T47D (cell line): ENCODE measurements around the gene MVB12B.
A peak's percentile ranks its signal among the peaks of the same experiment; 100 is the strongest.

Experiments used
- DNase-seq, 2 experiments: peaks; one replicate each; pipeline versions ENCODE4 v3.0.0 to v3.0.0-alpha.2; 2011 to 2012; ENCODE audit warnings: low read depth in 1 of 2, low spot score in 1 of 2
- JUND ChIP-seq: IDR thresholded peaks from 2 replicates; pipeline ENCODE4 v1.6.1; 2012; ENCODE audit warnings: low read depth
- in situ Hi-C: cut with HindIII; loops from 2 replicates; pipeline ENCODE4 v1.10.0; 2016; ENCODE audit warnings: low sequenced_read_pairs, low pct_unique_long_range_greater_than_20kb

The MVB12B gene

DNA sequence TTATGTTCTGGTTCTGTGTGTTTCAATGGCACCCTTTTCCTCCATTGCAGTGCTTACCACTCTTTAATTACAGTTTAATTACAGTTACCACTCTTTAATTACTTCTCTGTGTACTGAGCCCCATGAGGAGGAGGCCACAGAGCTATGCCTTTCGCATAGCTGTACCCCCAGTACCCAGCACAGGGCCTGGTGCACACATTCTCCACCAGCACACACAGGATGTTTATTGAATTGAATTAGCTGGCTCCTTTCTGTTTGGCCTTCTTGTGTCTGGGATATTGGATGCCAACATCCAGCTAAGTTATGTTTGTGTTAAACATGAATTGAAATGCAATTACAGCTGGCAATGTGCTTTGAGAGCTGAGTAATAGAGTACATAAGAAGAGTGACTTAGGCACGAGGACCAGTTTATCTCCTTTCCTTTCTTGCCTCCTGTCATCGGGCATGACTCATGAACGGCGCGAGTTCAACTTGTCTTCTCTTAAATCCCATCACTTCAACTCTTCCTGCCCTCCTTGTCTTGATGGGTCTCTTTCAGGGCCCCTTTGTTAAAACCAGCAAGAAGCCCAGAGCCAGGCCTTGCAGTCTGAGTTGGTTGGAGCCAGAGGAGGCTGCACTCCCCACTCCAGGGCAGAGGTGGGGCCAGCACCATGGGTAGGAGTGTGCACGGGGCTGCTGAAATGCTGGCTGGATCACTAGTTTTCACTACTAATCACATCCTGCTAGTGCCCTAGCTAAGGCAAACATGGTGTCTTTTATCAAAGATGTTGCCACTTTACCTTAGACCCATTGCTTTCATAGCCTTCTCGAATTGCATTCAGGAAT is 37.4 kb downstream of the MVB12B start:
- TF ChIP-seq JUND, result peak; percentile 56; the same call in 1 of the 2 replicates
- in situ Hi-C loops, result no loop called here
- peak; percentile 52 to 78 for DNase-seq

- in situ Hi-C loops, result no loop called here
- no peak for TF ChIP-seq JUND
- no peak for DNase-seq
These were observed 39.2 kb downstream of the MVB12B start for GRCh38 chr9:126365780-126366179.

- no peak for TF ChIP-seq JUND
- no peak for DNase-seq
- in situ Hi-C loops, result no loop called here
These were observed 39.9 kb downstream of the MVB12B start for GRCh38 chr9:126366366-126367011.

DNA sequence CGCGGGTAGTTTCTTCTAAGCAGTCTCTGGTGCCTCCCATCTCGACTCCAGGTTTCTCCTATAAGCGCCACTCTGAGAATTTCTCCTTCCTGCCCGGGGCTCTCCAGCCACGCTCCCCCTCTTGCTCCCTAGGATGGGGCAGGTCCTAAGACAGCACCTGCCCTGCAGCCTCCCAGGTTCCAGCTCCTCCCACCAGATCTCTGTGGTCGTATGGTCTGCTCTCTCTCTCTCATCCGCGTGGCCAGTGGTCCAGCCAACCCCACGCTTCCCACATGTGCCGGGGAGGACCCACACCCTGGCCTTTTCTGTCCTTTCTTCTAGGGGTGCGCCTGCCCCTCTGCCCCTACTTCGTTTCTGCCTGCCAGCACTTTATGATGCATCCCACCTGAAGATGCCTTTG is 40.5 kb downstream of the MVB12B start:
- DNase-seq, result no peak
- TF ChIP-seq JUND, result no peak
- in situ Hi-C loops, result no loop called here

DNA sequence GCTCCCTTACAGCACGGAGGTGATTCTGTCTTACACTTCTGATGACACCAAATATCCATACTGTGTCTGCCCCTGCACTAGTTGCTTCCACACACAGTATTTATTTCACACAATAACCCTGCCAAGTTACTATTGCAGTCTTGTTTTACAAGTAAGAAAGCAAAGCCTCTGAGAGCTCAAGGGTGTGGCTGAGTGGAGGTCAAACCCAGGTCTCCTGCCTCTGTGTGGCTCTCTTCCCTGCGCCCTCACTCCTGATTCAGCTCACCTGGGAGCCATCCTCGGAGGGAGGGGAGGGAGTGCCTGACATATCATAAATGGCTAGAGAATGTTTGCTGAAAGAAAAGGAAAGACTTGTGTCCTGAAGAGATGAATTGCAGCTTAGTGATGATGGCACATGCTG is 41.0 kb downstream of the MVB12B start:
- no peak for TF ChIP-seq JUND
- in situ Hi-C loops, result no loop called here
- DNase-seq, result no peak

DNA sequence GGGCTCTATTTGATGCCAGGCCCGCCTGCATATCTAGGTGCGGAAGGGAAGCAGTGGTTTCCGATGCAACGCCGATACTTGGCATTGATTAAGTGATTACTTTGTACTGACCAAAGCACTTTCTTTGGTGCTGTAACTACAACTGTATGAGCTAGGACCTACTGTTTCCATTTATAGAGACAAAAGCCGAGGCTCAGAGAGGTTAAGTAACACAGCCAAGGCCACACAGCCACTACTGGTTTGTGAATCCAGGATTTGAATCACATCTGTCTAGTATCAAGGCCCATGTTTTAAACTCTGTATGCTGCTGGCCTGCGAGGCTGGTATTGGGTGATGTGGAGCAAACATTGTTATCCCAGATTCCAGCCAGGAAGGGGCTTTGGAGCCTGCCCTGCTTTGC is 41.4 kb downstream of the MVB12B start:
- in situ Hi-C loops, result no loop called here
- TF ChIP-seq JUND, result no peak
- DNase-seq, result no peak

DNA sequence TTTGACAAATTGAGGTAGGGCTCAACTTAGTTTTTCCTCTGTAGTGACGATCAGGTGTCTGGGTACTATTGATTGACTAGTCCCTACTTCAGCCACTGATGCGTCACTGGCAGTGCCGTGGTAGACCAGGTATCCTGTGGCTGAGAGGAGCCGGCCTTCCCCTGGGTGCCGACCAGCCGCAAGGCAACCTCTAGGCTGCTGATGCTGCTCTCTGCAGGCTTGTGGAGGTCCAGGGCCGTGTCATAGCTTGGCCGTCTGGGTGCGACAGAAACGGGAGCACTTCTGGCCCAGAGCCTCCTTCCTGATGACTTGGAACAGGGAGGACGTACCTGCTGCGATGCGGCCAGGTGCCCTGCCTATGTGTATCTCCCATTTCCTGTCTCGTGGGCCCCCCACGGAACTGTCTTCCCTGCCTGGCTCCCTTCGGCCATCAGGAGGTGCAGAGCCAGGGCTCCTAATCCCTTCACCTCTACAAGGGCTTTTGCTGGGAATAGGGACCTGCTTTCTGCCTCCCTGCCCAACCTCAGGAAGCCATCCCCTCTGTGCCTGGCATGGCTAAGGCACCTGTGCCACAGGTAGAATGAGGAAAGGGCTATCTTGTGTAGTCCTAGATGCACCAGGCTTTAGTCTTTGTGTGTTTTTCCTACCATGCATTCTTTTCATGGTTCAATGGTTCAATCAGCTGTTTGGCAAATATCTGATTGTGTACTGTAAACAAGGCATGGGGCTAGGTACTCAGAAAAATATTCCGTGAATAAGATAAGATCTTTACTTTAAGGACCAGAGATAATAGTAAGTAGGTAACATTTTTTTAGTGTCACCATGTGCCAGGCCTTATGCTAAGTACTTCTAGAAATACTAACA is 44.6 kb downstream of the MVB12B start:
- in situ Hi-C loops, result no loop called here
- TF ChIP-seq JUND, result peak; percentile 97
- peak; percentile 67 to 77 for DNase-seq

- DNase-seq, result no peak
- in situ Hi-C loops, result no loop called here
- no peak for TF ChIP-seq JUND
These were observed 46.1 kb downstream of the MVB12B start for GRCh38 chr9:126372716-126373115.

DNA sequence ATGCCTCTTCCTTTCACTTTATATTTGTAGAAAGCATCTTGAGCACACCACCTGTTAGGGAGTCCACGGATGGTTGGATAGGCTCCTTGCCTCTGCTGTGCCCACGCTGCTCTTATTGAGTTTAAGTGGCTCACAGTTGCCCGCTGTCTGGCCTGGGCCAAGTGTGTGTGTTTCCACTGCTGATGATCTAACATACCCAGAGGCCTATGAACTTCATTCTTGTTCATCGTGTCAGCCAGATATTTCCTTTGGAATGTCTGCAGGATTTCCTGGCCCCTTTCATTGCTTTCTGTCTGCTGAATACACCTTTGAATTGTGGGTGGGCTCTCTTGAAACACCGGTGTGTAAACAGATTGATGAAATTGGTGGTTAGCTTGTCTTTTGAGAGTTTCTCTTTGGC is 46.6 kb downstream of the MVB12B start:
- in situ Hi-C loops, result no loop called here
- peak in 1 of 2 experiments; percentile 28 for DNase-seq
- TF ChIP-seq JUND, result no peak

DNA sequence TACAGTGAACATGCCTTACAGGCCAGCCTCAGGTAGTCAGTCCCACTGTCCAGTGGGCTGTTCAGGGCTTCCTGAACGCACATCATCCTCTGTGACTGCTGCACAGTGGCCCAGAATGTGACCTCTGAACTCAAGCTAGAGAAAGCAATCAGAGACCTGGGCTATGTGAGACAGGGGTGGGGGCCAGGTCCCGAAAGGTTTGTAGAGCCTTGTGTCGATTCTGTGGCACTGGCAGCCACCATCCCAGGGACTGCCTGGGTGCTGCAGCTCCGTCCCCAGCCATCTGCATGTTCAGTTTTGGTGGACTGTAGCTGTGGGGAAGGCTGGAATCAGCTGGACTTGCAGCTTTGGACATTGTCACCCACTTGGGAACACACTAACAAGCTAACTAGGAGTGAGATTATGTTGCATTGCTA is 47.7 kb downstream of the MVB12B start:
- no peak for DNase-seq
- TF ChIP-seq JUND, result no peak
- in situ Hi-C loops, result no loop called here

- DNase-seq, result no peak
- in situ Hi-C loops, result no loop called here
- TF ChIP-seq JUND, result no peak
These were observed 48.8 kb downstream of the MVB12B start for GRCh38 chr9:126375386-126375785.

- TF ChIP-seq JUND, result no peak
- no peak for DNase-seq
- in situ Hi-C loops, result no loop called here
These were observed 49.9 kb downstream of the MVB12B start for GRCh38 chr9:126376311-126377175.
